NCI-H1048 (cell line): Measurements from ENCODE around the gene ULK3.
A peak's percentile ranks its signal among the peaks of the same experiment; 100 is the strongest.
"Not testable (repeated sequence)": the region's sequence is repeated elsewhere in the genome, so short reads cannot be mapped to it uniquely, and the experiment has no call there.

Experiments used
- DNase-seq: peaks from one replicate; lab custom pipeline; 2025; lab: John Stamatoyannopoulos, UW

The ULK3 gene, protein sequence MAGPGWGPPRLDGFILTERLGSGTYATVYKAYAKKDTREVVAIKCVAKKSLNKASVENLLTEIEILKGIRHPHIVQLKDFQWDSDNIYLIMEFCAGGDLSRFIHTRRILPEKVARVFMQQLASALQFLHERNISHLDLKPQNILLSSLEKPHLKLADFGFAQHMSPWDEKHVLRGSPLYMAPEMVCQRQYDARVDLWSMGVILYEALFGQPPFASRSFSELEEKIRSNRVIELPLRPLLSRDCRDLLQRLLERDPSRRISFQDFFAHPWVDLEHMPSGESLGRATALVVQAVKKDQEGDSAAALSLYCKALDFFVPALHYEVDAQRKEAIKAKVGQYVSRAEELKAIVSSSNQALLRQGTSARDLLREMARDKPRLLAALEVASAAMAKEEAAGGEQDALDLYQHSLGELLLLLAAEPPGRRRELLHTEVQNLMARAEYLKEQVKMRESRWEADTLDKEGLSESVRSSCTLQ

DNA sequence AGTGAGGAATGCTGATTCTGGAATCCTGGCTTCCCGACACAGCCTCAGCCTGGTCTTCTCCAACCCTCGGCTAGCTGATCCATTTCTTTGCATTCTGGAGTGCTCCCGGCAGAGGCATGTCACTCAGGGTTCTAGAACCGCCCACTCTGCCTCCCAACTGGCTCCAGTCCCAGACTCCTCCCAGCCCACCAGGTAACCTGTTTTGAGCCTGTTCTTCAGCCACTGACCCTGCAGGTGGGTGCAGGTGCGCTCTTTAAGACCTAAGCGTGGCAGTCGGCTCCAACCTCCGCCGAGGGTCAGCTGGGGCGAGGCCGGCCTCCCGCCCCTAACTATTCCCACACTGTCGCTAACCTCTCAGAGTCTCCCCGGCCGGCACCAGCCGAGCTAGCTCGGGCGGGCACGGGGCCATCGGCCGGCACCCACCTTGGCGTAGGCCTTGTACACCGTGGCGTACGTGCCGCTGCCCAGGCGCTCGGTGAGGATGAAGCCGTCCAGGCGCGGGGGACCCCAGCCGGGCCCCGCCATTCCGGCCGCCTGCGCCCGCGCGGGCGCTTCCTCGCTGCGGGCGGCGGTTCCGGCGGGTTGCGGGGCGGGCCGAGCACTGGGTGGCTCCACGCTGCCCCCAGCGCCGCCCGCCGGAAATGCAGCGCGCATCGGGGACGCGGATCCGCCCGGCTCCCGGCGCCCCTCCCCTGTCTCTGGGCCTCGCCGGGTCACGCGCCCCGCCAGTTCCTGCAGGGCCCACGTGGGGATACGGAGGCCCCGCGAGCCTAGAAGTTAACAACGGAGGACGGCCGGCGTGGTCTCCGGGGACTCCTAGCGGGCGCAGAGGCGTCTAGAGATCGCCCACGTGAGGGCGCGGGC, at the start of gene ULK3:
TSS of gene ULK3 (minus strand) at position 576 of the 864 bp plus-strand sequence. CDS start at position 525, 51 bp downstream.
- DNase-seq: peak; percentile 69

DNA sequence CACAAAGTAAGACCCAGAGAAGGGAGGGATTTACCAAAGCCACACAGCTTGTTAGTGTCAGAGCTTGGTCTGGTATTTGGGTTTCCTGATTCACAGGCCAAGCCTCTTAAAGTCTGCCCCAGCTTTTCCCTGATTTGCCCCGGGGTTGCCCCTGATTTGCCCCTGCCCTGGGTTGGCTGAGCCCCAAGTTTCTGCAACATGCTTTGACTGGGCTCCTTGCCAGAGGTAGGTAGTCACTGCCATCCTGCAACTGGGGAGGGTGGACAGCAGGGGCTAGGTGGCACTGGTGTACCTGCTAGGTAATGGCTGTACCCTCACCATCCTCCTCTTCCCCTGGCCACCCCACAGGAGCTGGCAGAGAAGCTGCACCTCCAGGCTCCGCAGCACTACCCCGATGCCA, 49.4 kb upstream of the ULK3 start:
- no peak for DNase-seq

DNA sequence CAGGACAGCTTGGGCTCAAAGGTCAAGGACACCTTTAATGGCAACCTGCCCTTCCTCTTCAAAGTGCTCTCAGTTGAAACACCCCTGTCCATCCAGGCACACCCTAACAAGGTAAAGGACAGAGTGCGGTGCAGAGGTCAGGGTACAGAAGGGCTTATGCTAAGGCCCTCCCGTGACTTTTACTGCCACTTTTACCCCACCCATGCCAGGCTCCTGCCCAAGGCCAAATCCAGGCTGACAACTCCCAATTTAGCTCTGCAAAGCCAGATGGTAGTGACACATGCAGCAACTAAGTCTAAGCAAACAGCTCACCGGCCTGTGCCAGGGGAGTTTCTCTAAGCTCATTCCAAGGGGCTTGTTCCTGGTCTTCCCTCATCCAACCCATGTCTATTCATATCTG, 48.5 kb upstream of the ULK3 start:
- no peak for DNase-seq

DNA sequence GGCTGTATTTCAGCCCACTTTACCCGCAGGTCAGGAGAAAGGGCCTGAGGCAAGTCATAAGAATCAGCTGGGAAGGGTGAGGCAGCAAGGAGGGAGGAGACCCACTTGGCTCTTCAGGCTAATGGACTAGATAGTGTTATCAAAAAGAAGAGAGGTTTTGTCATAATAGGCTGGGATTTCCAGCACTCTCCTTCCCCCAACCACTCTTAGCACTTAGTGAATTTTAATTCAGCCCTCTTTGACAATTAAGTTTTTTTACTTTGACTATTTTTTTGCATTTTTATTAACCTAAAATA, 47.7 kb upstream of the ULK3 start:
- DNase-seq: no peak

DNA sequence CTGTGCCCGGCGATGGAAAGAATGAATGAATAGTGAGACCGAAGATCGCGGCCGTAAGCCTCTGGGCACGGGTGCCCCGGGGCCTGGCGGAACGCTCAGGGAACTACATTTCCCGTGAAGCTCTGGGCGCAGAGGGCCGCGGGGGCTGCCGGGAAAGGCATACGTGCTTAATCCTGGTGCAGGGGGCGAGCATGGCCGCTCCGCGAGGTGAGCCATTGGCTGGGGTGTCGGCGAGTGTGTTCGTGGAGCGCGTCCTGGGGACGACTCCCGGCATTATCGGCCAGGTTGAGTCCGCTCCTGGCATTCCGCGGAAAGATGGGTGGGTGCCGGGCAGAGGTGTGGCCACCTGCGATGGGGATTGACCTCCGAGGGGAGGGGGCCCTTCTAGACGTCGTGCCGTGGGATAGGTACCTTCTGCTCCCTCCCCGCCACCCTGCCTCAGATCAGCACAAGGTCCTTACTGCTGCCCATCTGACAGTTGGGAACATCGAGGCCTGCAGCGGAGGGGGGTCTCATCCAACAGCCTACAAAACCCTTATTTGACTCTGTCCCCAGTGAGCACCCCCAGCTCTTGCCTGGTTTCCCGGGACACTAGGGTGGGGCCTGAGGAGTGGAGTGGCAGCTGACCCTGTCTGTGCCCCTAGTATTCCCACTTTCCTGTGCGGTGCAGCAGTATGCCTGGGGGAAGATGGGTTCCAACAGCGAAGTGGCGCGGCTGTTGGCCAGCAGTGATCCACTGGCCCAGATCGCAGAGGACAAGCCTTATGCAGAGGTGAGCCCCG, 47.1 kb upstream of the ULK3 start, which contains the start of gene MPI:
TSS of gene MPI (plus strand) at position 160 of the 782 bp plus-strand sequence. CDS start at position 192, 32 bp downstream.
- peak; percentile 55 for DNase-seq

DNA sequence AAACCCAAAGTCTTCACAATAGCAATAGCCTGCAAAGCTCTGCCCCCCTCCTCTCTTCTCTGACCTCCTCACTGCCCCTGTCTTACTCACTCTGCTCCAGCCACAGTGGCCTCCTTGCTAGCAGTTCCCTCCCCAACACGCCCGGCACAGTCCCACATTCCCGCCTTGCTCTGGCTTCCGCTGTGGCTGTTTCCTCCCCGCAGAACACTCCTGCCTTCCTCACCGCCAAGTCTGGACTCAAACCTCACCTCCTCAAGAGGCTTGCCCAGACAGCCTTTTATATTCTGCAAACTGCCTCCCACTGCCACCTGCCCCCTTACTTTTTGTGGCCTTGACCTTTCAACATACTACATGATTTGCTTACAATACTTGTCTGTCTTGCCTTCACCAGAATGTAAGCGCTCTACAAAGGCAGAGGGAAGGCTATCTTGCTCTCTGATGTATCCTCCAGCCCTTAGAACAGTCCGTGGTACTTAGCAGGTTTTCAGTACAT, 46.5 kb upstream of the ULK3 start:
- no peak for DNase-seq

DNA sequence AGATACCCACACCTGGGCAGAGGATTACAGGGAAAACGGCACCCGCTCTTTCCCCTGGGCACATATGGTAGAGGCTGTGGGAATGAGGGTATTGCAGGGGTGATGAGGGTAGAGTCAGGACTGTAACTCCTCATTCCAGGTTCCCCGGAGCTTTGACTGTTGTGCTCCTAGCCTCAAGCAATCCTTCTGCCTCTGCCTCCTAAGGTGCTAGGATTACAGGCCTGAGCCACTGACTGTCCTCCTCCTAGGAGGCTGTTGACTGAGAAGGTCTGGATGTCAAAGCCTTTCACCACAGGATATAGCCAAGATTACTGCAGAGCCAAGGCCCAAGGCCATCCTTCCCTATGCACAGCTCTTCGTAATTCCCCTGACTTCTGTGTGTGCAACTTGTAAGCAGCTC, 45.8 kb upstream of the ULK3 start:
- DNase-seq: no peak

DNA sequence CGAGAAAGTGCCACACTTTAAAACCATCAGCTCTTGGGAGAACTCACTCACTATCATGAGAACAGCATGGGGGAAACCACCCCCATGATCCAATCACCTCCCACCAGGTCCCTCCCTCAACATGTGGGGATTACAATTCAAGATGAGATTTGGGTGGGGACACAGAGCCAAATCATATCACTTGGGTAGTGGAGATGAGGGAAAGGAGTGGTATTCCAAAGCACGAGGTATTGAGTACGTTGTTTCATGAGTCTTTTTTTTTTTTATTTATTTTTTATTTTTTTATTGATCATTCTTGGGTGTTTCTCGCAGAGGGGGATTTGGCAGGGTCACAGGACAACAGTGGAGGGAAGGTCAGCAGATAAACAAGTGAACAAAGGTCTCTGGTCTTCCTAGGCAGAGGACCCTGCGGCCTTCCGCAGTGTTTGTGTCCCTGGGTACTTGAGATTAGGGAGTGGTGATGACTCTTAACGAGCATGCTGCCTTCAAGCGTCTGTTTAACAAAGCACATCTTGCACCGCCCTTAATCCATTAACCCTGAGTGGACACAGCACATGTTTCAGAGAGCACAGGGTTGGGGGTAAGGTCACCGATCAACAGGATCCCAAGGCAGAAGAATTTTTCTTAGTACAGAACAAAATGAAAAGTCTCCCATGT, 44.7 kb upstream of the ULK3 start:
- not testable (repeated sequence) for DNase-seq

DNA sequence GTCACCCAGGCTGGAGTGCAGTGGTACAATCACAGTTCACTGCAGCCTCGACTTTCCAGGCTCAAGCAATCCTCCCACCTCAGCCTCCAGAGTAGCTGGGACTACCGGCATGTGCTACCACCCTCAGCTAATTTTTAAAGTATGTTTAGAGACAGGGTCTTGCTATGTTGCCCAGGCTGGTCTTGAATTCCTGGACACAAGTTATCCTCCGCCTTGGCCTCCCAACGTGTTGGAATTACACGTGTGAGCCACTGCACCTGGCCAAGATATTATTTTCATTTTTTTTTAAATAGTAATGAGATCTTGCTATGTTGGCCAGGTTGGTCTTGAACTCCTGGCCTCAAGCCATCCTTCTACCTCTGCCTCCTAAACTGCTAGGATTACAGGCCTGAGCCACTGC, 42.5 kb upstream of the ULK3 start:
- no peak for DNase-seq

DNA sequence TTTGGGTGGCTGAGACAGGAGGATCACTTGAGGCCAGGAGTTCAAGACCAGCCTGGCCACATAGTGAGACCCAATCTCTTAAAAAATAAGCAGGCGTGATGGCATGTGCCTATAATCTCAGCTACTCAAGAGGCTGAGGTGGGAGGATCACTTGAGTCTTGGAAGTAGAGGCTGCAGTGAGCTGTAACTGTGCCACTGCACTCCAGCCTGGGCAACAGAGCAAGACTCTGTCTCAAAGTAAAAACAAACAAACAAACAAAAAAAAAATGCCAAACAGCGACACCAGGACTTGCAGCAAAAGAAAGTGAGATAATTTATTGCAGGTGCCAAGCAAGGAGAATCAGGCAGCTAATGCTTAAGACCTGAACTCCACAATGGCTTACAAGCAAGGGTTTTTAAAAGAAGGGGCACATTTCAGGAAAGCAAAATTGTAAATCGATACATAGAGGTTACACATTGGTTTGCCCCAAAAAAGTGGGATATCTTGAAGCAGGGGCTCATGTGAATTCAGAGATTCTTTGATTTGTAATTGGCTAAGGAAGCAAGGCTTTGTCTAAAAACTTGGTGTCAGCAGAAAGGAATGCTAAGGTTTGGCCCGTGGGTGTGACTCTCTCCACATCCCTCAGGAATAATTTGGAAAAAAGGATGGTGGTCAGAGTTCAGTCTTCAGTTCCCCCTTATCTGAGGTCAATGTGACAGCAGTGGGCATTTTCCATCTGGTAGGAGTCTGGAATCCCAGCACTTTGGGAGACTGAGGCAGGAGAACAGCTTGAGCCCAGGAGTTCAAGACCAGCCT, 41.7 kb upstream of the ULK3 start:
- no peak for DNase-seq

DNA sequence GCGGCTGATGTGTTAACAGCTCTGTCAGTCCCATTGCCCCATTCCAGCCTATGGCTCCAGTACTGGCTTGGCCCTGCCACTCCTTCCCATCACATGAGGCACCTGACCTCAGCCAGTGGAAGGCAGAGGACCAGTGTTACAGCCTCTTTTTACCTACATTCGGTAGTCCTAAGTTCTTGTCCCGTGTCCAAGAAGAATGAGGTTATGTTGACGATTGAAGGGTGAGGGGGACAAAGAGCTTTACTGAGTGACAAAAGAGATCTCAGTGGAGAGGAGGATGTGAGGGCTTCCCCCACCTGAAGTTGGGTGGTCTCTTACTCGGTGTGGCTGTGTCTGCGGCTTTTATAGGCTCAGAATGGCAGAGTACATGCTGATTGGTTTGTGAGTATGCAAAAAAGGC, 39.6 kb upstream of the ULK3 start:
- no peak for DNase-seq

DNA sequence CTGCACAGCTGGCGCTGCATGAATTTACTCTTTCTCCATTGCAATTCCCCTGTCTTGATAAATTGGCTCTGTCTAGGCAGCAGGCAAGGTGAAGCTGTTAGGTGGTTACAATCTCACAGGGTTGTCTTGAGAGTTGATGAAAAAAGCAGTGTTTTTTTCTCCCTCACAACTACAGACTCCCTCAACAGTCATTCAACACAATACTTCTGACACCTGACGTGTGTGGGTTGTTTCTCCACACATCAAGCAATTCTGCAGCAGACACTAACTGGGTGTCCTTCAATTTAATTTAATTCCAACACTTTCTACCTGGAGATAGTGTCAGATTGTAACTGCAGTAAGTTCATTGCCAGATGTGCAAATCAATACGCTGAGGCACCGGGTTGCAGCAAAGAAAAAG, 35.3 kb upstream of the ULK3 start:
- DNase-seq: no peak

DNA sequence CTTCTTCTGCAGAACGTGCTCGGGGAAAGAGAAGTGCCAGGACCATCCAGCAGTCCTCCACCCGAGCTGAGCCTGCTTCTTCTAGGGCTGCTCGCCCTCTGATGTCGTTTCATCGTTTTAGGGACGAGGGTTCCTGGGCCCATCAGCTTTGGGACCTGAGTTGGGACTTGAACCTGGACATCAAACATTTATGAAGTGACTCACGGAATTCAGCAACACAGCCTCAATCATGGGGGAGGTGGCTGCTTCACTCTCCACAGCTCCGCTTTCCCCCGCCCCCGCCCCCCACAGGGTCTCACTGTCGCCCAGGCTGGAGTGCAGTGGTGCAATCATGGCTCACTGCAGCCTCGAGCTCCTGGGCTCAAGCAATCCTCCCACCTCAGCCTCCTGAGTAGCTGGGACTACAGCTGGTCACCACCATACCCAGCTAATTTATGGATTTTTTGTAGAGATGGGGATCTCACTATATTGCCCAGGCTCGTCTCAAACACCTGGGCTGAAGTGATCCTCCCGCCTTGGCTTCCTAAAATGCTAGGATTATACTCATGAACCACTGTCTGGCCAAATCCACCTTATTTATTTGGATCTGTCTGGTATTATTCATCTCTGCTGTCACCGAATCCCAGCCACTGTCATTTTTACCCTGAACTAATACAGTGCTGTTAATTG, 30.9 kb upstream of the ULK3 start:
- no peak for DNase-seq

DNA sequence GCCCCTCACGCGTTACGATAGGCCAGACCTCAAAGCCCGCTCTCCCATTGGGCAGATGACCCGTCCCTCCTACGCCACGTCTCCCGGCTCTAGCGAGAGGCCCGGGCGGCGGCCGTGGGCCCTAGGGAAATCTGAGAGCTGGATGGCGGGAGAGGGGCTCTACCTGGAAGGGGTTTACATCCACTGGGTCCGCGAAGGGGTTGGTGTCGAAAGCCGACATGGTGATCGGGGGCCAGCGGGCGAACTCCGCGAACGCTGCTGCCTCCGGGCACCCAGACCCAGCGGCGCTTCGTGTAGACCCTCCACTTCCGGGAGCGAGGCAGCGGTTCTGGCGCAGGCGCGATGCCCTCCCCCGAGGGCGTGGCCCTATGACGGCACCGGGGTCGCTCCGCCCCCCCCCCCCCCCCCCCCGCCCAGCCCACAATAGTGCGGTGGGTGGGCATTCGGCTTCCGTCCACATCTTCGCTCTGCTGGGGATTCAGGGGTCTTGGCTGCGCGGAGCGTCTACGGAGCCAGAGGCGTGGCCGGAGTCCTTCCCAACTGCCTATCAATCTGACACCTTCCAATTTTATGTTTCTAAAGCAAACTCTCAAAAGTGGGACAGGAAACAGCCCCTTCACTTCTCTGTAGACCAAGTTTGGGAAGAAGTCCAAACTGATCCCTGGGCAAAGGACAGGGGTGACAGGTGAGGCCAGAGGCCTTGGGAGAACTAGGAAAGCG, 30.2 kb upstream of the ULK3 start, which contains the start of gene SCAMP2:
TSS of gene SCAMP2 (minus strand) at position 330 of the 720 bp plus-strand sequence. CDS start at position 220, 110 bp downstream.
- DNase-seq: peak; percentile 90

DNA sequence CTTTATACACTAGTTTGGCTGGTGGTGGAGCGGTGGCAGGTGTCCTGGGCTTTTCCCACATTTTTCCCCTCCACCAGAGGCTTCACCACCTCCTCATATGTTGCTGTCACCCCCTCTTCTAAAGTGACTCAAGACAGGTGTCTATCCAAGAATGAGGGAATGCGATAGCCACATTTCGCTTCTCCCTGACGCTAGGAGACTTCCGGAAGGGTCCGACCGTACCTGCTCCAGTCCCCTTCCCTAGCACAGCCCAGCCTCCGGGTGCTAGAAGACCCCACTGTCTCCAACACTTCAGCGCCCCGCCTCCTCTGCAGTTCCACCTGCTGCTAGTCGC, 29.7 kb upstream of the ULK3 start:
- DNase-seq: no peak

DNA sequence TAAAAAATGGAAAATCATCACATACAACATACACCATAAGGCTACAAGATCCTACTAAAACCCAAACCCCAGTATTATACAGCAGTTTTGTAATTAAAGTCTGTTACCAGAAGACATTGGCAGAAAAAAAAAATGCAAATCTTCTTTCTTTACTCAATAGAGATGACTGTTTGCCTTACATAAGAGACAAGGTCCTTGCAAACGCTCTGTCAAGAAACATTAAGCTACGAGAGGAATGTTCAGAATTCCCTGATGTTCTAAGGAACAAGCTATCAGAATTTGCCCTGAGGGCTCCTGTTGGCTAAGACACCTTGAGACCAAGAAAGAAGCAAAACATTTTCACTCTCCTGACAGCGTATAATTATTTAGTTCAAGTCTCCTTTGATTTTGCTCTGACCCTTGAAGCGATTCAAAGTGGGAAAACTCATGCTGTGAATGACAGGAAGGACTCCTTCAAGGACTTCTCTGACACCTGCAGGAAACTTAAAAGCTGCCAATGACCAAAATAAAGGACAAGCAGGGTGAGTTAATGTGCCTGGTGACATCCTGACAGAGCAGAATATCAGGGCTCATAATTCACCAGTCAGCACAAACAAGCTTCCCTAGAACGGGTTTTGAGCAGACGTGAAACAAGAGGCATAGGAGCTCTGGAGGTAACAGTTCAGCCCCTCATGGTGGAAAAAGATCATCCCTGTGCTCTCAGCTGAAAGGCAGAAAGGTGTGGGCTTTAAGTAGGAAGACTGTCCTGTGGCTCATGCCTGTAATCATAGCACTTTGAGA, 27.7 kb upstream of the ULK3 start:
- DNase-seq: no peak

DNA sequence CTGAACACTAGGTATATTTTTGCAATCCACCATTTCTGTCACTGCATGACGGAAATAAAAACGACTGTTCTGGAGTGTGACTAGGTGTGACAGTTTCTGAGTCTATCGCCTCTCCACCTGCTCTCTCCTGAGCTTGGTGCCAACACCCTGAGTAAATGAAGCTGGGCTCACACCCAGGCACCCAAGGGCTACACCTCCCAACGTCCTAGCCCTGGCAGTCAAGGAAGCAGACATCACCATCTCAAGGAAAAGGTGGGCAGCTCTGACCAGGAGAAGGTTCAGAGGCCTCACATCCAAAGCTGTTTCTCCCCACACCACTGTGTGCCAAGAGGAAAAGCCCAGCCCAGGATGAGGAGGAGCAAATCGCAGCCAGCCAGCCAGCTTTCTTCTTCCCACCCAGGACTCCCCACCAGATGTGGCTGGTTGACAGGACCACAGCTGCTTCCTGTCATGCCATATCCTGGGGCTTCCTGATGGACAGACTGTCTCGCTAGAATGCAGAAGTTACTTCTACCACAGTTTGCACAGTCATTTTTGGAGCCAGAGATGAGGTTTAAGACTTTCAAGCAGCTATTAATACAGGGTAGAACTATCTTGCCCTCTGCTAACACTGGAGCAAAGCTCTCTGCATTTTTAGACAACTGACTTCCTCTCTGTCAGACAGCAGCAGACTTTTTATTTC, 26.9 kb upstream of the ULK3 start:
- DNase-seq: no peak

DNA sequence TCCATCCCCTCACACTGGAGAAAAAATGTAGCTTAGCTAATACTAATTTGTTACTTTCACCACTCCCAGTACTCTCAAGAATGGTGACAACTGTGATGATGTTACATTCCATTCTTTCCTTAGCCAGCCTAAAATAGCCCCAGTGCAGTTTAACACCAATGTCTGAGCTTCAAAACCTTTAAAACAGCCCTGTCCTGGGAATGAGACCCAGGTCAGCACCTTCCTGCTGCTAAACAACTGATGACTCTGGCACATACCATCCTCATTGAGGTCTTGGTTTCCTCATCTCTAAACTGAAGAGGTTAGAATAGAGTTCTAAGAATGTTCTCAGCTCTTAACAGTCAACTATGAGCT, 26.4 kb upstream of the ULK3 start:
- DNase-seq: no peak
